H9 (cell line): Measurements from ENCODE around the gene PLCB1. TPM values are rescaled to one million over a fixed set of nuclear protein-coding genes. Genes with fewer than 3 reads are reported as not detected.

ENCODE experiments used
- DNase-seq: peaks from one replicate; pipeline ENCODE4 v3.0.0-alpha.2; 2017
- H2AFZ ChIP-seq: one replicate; pipeline ENCODE4 v1.6.1; 2013; ENCODE audit warnings: mild to moderate bottlenecking, low read length, control low read depth, moderate library complexity
- H2AK5ac ChIP-seq: 2 replicates; pipeline ENCODE4 v1.6.1; 2013; ENCODE audit warnings: low read length, control low read depth, mixed read lengths; ENCODE audit not compliant: insufficient read length
- H2BK120ac ChIP-seq: one replicate; pipeline ENCODE4 v1.6.1; 2013; ENCODE audit warnings: low read depth, mild to moderate bottlenecking, low read length, control low read depth, inconsistent platforms; ENCODE audit not compliant: poor library complexity, severe bottlenecking
- H2BK12ac ChIP-seq: 2 replicates; pipeline ENCODE4 v1.6.1; 2013; ENCODE audit warnings: low read length, control low read depth, mixed read lengths, low read depth; ENCODE audit not compliant: insufficient read length
- H2BK15ac ChIP-seq: 2 replicates; pipeline ENCODE4 v1.6.1; 2013; ENCODE audit warnings: low read depth, low read length, control low read depth
- H2BK20ac ChIP-seq: one replicate; pipeline ENCODE4 v1.6.1; 2013; ENCODE audit warnings: low read depth, mild to moderate bottlenecking, low read length, control low read depth, inconsistent platforms; ENCODE audit not compliant: poor library complexity, severe bottlenecking
- H2BK5ac ChIP-seq: 2 replicates; pipeline ENCODE4 v1.6.1; 2013; ENCODE audit warnings: low read length, control low read depth, mixed read lengths; ENCODE audit not compliant: insufficient read length
- H3K14ac ChIP-seq: 2 replicates; pipeline ENCODE4 v1.6.1; 2013; ENCODE audit warnings: low read length, control low read depth; ENCODE audit not compliant: insufficient read depth
- H3K18ac ChIP-seq: 2 replicates; pipeline ENCODE4 v1.6.1; 2013; ENCODE audit warnings: low read depth, mild to moderate bottlenecking, mixed read lengths, low read length, control low read depth; ENCODE audit not compliant: insufficient read length
- H3K23ac ChIP-seq: 2 replicates; pipeline ENCODE4 v1.6.1; 2013; ENCODE audit warnings: low read length, control low read depth, mixed read lengths, low read depth; ENCODE audit not compliant: insufficient read length
- H3K23me2 ChIP-seq: 2 replicates; pipeline ENCODE4 v1.6.1; 2013; ENCODE audit warnings: low read depth, mild to moderate bottlenecking, mixed read lengths, low read length, control low read depth; ENCODE audit not compliant: insufficient read length, poor library complexity, severe bottlenecking
- H3K27ac ChIP-seq: 2 replicates; pipeline ENCODE4 v1.5.1; 2013; ENCODE audit warnings: low read length, control low read depth, mixed read lengths, low read depth; ENCODE audit not compliant: insufficient read length
- H3K27me3 ChIP-seq: 2 replicates; pipeline ENCODE4 v1.6.1; 2013; ENCODE audit warnings: low read length, control low read depth, inconsistent platforms; ENCODE audit not compliant: insufficient read depth
- H3K4ac ChIP-seq: 2 replicates; pipeline ENCODE4 v1.6.1; 2013; ENCODE audit warnings: low read depth, mild to moderate bottlenecking, control low read depth, inconsistent platforms, low read length, moderate library complexity
- H3K4me1 ChIP-seq: 2 replicates; pipeline ENCODE4 v1.6.1; 2013; ENCODE audit warnings: low read length, control low read depth, inconsistent platforms; ENCODE audit not compliant: insufficient read depth
- H3K4me2 ChIP-seq: 2 replicates; pipeline ENCODE4 v1.6.1; 2013; ENCODE audit warnings: low read length, control low read depth, mixed read lengths; ENCODE audit not compliant: insufficient read length, insufficient read depth
- H3K56ac ChIP-seq: 2 replicates; pipeline ENCODE4 v1.6.1; 2013; ENCODE audit warnings: low read depth, mild to moderate bottlenecking, mixed read lengths, low read length, control low read depth; ENCODE audit not compliant: insufficient read length
- H3K79me1 ChIP-seq: 2 replicates; pipeline ENCODE4 v1.6.1; 2013; ENCODE audit warnings: low read depth, mild to moderate bottlenecking, moderate library complexity, low read length, control low read depth, inconsistent platforms; ENCODE audit not compliant: insufficient read depth, poor library complexity, severe bottlenecking
- H3K79me2 ChIP-seq: 2 replicates; pipeline ENCODE4 v1.6.1; 2013; ENCODE audit warnings: low read length, control low read depth, inconsistent platforms; ENCODE audit not compliant: insufficient read depth
- H3K9ac ChIP-seq: 2 replicates; pipeline ENCODE4 v1.6.1; 2013; ENCODE audit warnings: low read length, control low read depth, mixed read lengths; ENCODE audit not compliant: insufficient read length; ENCODE audit errors: extremely low read depth
- H3K9me3 ChIP-seq: one replicate; pipeline ENCODE4 v1.6.1; 2013; ENCODE audit warnings: low read depth, low read length, inconsistent platforms; ENCODE audit not compliant: control insufficient read depth
- H3T11ph ChIP-seq: one replicate; pipeline ENCODE4 v1.6.1; 2013; ENCODE audit warnings: mild to moderate bottlenecking, low read length, control low read depth, inconsistent platforms
- H4K20me1 ChIP-seq: one replicate; pipeline ENCODE4 v1.6.1; 2013; ENCODE audit not compliant: control insufficient read depth, insufficient read length, insufficient read depth
- H4K5ac ChIP-seq: 2 replicates; pipeline ENCODE4 v1.6.1; 2013; ENCODE audit warnings: low read depth, mild to moderate bottlenecking, mixed read lengths, low read length, control low read depth; ENCODE audit not compliant: insufficient read length
- H4K8ac ChIP-seq: replicated peaks from 2 replicates; pipeline ENCODE4 v1.6.1; 2013; ENCODE audit warnings: low read length, control low read depth, mixed read lengths, low read depth; ENCODE audit not compliant: insufficient read length
- H4K91ac ChIP-seq: 2 replicates; pipeline ENCODE4 v1.6.1; 2013; ENCODE audit warnings: low read depth, mild to moderate bottlenecking, moderate library complexity, mixed read lengths, low read length, control low read depth; ENCODE audit not compliant: insufficient read length
- H3K27ac Mint-ChIP-seq, 3 experiments: 2 replicates in 2 of 3; 3 replicates in 1 of 3; pipeline ENCODE4 v1.8.0; 2020 to 2021; ENCODE audit warnings: mixed read lengths in 3 of 3, mild to moderate bottlenecking in 1 of 3, moderate library complexity in 1 of 3
- H3K27me3 Mint-ChIP-seq: 2 replicates; pipeline ENCODE4 v1.8.0; 2021; ENCODE audit warnings: low read depth, mild to moderate bottlenecking, moderate library complexity, mixed read lengths
- H3K36me3 Mint-ChIP-seq, 3 experiments: 2 replicates in 2 of 3; 3 replicates in 1 of 3; pipeline ENCODE4 v1.8.0; 2020 to 2021; ENCODE audit warnings: low read depth in 3 of 3, mixed read lengths in 3 of 3; ENCODE audit not compliant: insufficient read depth in 1 of 3
- H3K4me1 Mint-ChIP-seq, 2 experiments: 2 replicates each; pipeline ENCODE4 v1.8.0; 2020; ENCODE audit warnings: mixed read lengths in 2 of 2
- H3K4me3 Mint-ChIP-seq, 2 experiments: 2 replicates in 1 of 2; 3 replicates in 1 of 2; pipeline ENCODE4 v1.8.0; 2020 to 2021; ENCODE audit warnings: mild to moderate bottlenecking in 2 of 2, mixed read lengths in 2 of 2, moderate library complexity in 1 of 2
- H3K9me3 Mint-ChIP-seq, 2 experiments: 2 replicates in 1 of 2; 3 replicates in 1 of 2; pipeline ENCODE4 v1.8.0; 2020; ENCODE audit warnings: mild to moderate bottlenecking in 2 of 2, mixed read lengths in 2 of 2, moderate library complexity in 1 of 2
- total RNA-seq: library from RNA; stranded (reverse); gene quantifications from 2 replicates; pipeline ENCODE4 v1.2.1, GENCODE V29; 2021
- TF ChIP-seq, protein P1 (sequence below): fragments of 200-600 bp; sonication (generic); conservative IDR thresholded peaks from 3 replicates; pipeline ENCODE4 v1.8.0; 2021; ENCODE audit warnings: antibody characterized with exemption, mild to moderate bottlenecking

The PLCB1 gene
- total RNA-seq, 1 experiment from 2014 or later, result 11.5 TPM

DNA sequence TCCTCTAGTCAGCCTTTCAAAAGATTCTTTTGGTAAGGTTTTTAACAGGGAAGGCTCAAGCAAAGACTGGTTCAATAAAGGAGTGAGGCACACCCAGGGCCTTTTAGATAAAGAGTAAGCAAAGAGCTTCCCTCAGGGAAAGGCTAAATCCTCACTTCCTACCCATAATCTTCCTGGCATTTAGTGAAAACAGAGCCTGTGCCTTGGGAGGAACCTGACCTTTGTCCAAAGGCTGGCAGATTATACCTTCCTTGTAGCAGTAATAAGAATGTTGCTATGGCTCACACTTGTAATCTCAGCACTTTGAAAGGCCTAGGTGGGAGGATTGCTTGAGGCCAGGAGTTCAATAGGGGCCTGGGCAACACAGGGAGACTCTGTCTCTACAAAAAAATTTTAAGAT is 656.8 kb downstream of the PLCB1 start:
- no peak overlapping the region for H3T11ph ChIP-seq
- H3K23ac ChIP-seq, result no peak overlapping the region
- H3K4ac ChIP-seq, result no peak overlapping the region
- no peak overlapping the region for H2BK120ac ChIP-seq
- H3K79me1 ChIP-seq, result no peaks in the 10 kb centered on the region
- no peaks in the 10 kb centered on the region for H3K23me2 ChIP-seq
- Mint-ChIP-seq H3K36me3 (peaks cover 0 to 4% (median 0%) of the 10 kb centered on the region in 3 experiments; a peak in 2 of 7 replicates), H3K27ac (peak overlapping the region in 1 of 3 experiments; percentile 27; a peak in 1 of 7 replicates), H3K4me1 (peaks cover 39 to 42% of the 10 kb centered on the region in 2 experiments), H3K9me3 (no peaks in the 10 kb centered on the region), H3K4me3 (no peak overlapping the region), H3K27me3 (peaks cover 11% of the 10 kb centered on the region)
- DNase-seq, result no peak
- no peak overlapping the region for H3K14ac ChIP-seq
- H4K5ac ChIP-seq, result no peak overlapping the region
- TF ChIP-seq, protein P1, sequence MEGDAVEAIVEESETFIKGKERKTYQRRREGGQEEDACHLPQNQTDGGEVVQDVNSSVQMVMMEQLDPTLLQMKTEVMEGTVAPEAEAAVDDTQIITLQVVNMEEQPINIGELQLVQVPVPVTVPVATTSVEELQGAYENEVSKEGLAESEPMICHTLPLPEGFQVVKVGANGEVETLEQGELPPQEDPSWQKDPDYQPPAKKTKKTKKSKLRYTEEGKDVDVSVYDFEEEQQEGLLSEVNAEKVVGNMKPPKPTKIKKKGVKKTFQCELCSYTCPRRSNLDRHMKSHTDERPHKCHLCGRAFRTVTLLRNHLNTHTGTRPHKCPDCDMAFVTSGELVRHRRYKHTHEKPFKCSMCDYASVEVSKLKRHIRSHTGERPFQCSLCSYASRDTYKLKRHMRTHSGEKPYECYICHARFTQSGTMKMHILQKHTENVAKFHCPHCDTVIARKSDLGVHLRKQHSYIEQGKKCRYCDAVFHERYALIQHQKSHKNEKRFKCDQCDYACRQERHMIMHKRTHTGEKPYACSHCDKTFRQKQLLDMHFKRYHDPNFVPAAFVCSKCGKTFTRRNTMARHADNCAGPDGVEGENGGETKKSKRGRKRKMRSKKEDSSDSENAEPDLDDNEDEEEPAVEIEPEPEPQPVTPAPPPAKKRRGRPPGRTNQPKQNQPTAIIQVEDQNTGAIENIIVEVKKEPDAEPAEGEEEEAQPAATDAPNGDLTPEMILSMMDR, result no peak
- no peaks in the 10 kb centered on the region; the same call in 1 of the 2 replicates for H3K4me1 ChIP-seq
- no peak overlapping the region for H2BK15ac ChIP-seq
- H3K9me3 ChIP-seq, result no peaks in the 10 kb centered on the region
- no peak overlapping the region for H4K91ac ChIP-seq
- H2BK20ac ChIP-seq, result no peak overlapping the region
- H3K4me2 ChIP-seq, result no peak overlapping the region
- H2BK5ac ChIP-seq, result no peak overlapping the region
- no peak overlapping the region for H3K27ac ChIP-seq
- no peaks in the 10 kb centered on the region for H4K20me1 ChIP-seq
- H3K79me2 ChIP-seq, result no peaks in the 10 kb centered on the region
- H2BK12ac ChIP-seq, result no peak overlapping the region
- H2AK5ac ChIP-seq, result no peak overlapping the region
- H4K8ac ChIP-seq, result no peak overlapping the region
- H3K27me3 ChIP-seq, result no peaks in the 10 kb centered on the region
- no peak overlapping the region for H3K9ac ChIP-seq
- no peak overlapping the region for H2AFZ ChIP-seq
- H3K56ac ChIP-seq, result no peak overlapping the region
- no peak overlapping the region for H3K18ac ChIP-seq
